Liver (tissue), 9 donors: ENCODE results near the gene NOP14. TPM values are rescaled to one million over a fixed set of nuclear protein-coding genes. Genes with fewer than 3 reads are reported as not detected.

Experiments
- DNase-seq: peaks from one replicate; pipeline ENCODE4 v3.0.0-alpha.2; 2017; ENCODE audit warnings: low spot score
- H3K27ac ChIP-seq, 2 donors: one replicate each; pipeline ENCODE4 v1.7.0; 2013; ENCODE audit warnings: inconsistent platforms in 2 of 2, low read length in 2 of 2, control low read depth in 1 of 2, low read depth in 1 of 2, mild to moderate bottlenecking in 1 of 2
- H3K27me3 ChIP-seq, 4 donors: one replicate each; pipeline versions ENCODE4 v1.6.1 to v1.7.0; 2013; ENCODE audit warnings: low read length in 3 of 4, inconsistent platforms in 1 of 4, mild to moderate bottlenecking in 1 of 4, moderate library complexity in 1 of 4; ENCODE audit not compliant: control insufficient read depth in 4 of 4, insufficient read depth in 4 of 4
- H3K36me3 ChIP-seq, 4 donors: one replicate each; pipeline versions ENCODE4 v1.6.1 to v1.7.0; 2013; ENCODE audit warnings: low read length in 3 of 4, mild to moderate bottlenecking in 3 of 4, low read depth in 1 of 4, moderate library complexity in 1 of 4; ENCODE audit not compliant: control insufficient read depth in 4 of 4, insufficient read depth in 3 of 4
- H3K4me1 ChIP-seq, 4 donors: one replicate each; pipeline versions ENCODE4 v1.6.1 to v1.7.0; 2013; ENCODE audit warnings: low read length in 3 of 4, mild to moderate bottlenecking in 3 of 4, moderate library complexity in 1 of 4; ENCODE audit not compliant: control insufficient read depth in 4 of 4, insufficient read depth in 4 of 4
- H3K4me3 ChIP-seq, 3 donors: one replicate each; pipeline versions ENCODE4 v1.6.1 to v1.7.0; 2013; ENCODE audit warnings: low read length in 3 of 3, control low read depth in 1 of 3, low read depth in 1 of 3, mild to moderate bottlenecking in 1 of 3
- H3K9ac ChIP-seq, 2 donors: one replicate each; pipeline ENCODE4 v1.7.0; 2013; ENCODE audit warnings: low read length in 2 of 2, mild to moderate bottlenecking in 2 of 2, moderate library complexity in 2 of 2, control low read depth in 1 of 2, low read depth in 1 of 2
- H3K9me3 ChIP-seq, 4 donors: one replicate each; pipeline versions ENCODE4 v1.6.1 to v1.7.0; 2013; ENCODE audit warnings: low read length in 3 of 4; ENCODE audit not compliant: control insufficient read depth in 4 of 4
- EGR1 ChIP-seq, 2 donors: IDR thresholded peaks; 2 replicates each; pipeline ENCODE4 v1.6.1; 2016 to 2018; ENCODE audit warnings: antibody characterized with exemption in 2 of 2, low read depth in 2 of 2
- FOXA1 ChIP-seq: IDR thresholded peaks from 2 replicates; pipeline ENCODE4 v1.6.1; 2016; ENCODE audit warnings: antibody characterized with exemption
- FOXA2 ChIP-seq: IDR thresholded peaks from 2 replicates; pipeline ENCODE4 v1.6.1; 2016; ENCODE audit warnings: antibody characterized with exemption
- GABPA ChIP-seq, 2 donors: IDR thresholded peaks in 1 of 2; conservative IDR thresholded peaks in 1 of 2; 2 replicates each; pipeline ENCODE4 v1.6.1; 2016; ENCODE audit warnings: antibody characterized with exemption in 2 of 2, mild to moderate bottlenecking in 1 of 2, moderate library complexity in 1 of 2
- HNF4A ChIP-seq, 2 donors: conservative IDR thresholded peaks; 2 replicates each; pipeline ENCODE4 v1.6.1; 2016; ENCODE audit warnings: antibody characterized with exemption in 2 of 2, mild to moderate bottlenecking in 2 of 2
- HNF4G ChIP-seq: IDR thresholded peaks from 2 replicates; pipeline ENCODE4 v1.6.1; 2016; ENCODE audit warnings: antibody characterized with exemption
- JUND ChIP-seq, 2 donors: IDR thresholded peaks; 2 replicates each; pipeline ENCODE4 v1.6.1; 2016; ENCODE audit warnings: antibody characterized with exemption in 2 of 2
- NR2F2 ChIP-seq: IDR thresholded peaks from 2 replicates; pipeline ENCODE4 v1.6.1; 2016; ENCODE audit warnings: antibody characterized with exemption
- SP1 ChIP-seq: IDR thresholded peaks from 2 replicates; pipeline ENCODE4 v1.6.1; 2018; ENCODE audit warnings: antibody characterized with exemption, mild to moderate bottlenecking
- TAF1 ChIP-seq: conservative IDR thresholded peaks from 2 replicates; pipeline ENCODE4 v1.6.1; 2016; ENCODE audit warnings: antibody characterized with exemption, mild to moderate bottlenecking
- YY1 ChIP-seq: IDR thresholded peaks from 2 replicates; pipeline ENCODE4 v1.6.1; 2016; ENCODE audit warnings: antibody characterized with exemption, mild to moderate bottlenecking
- WGBS: extraction: QIAGEN DNeasy Blood & Tissue Kit; methylation state at CpG from one replicate; pipeline ENCODE4 v1.1.7; 2013; 5-methylcytosine and 5-hydroxymethylcytosine counted together
- polyA plus RNA-seq, 2 donors: library from polyadenylated mRNA; stranded (reverse) in 1 of 2; unstranded in 1 of 2; fragments of 200-250 nt in 1 of 2; fragments of >200 nt in 1 of 2; fragmentation: Nextera tagmentation in 1 of 2; extraction: Ambion mirVana in 1 of 2; gene quantifications; one replicate each; pipeline versions ENCODE4 v1.2.1 to v1.2.3, GENCODE V29; 2013 to 2015
- total RNA-seq, 2 donors: library from RNA; depleted of rRNA; stranded (reverse); fragments of >200 nt; gene quantifications; one replicate each; pipeline ENCODE4 v1.2.3, GENCODE V29; 2014
- TF ChIP-seq, protein P1 (sequence below): IDR thresholded peaks from 2 replicates; pipeline ENCODE4 v1.6.1; 2016; ENCODE audit warnings: antibody characterized with exemption, mild to moderate bottlenecking
- TF ChIP-seq, protein P2 (sequence below): fragments of 150-350 bp; IDR thresholded peaks from 2 replicates; pipeline ENCODE4 v1.5.1; 2017; ENCODE audit warnings: improper control_type of control experiment, low read depth, low read length; ENCODE audit not compliant: missing input control
- TF ChIP-seq, protein P3 (sequence below): IDR thresholded peaks from 2 replicates; pipeline ENCODE4 v1.6.1; 2016; ENCODE audit warnings: antibody characterized with exemption
- TF ChIP-seq, protein P4 (sequence below): IDR thresholded peaks from 2 replicates; pipeline ENCODE4 v1.6.1; 2016; ENCODE audit warnings: antibody characterized with exemption
- donor health status: healthy.
- donor health status: healthy.
- donor health status: healthy.
- donor health status: healthy.
- donor health status: healthy.

The NOP14 gene
- total and polyA plus RNA-seq, 4 donors: 10.5 to 22.9 (median 14.4) TPM

DNA sequence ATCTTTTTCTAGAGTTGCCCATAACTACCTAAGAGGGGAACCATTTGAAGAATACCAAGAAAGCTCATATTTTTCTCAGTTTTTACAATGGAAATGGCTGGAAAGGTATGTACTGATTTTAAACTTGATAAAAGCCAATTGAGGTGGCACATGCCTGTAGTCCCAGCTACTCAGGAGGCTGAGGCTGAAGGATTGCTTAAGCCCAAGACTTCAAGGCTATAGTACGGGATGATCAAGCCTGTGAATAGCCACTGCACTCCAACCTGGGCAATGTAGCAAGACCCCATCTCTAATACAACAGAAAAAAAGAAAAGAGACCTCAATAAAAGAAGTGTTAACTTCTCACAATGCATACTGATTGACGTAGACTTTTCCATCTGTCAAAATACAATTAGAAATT, 44.5 kb upstream of the NOP14 start:
- H3K4me1 ChIP-seq: no peaks in the 10 kb centered on the region
- WGBS: 95% methylated on average over 2 of the region's 2 CpGs
- H3K4me3 ChIP-seq: no peak overlapping the region
- no peak for DNase-seq
- H3K9ac ChIP-seq: no peak overlapping the region
- TF ChIP-seq HNF4A (conservative IDR thresholded peaks at IDR 0.05) (no peak), JUND (IDR thresholded peaks at IDR 0.05) (no peak), EGR1 (IDR thresholded peaks at IDR 0.05; ENCODE audit: low read depth in 2 of 2) (no peak), TAF1 (no peak), HNF4G (no peak), FOXA1 (no peak), FOXA2 (no peak), YY1 (no peak), SP1 (no peak), GABPA (IDR thresholded peaks at IDR 0.05 in 1 of 2, conservative IDR thresholded peaks at IDR 0.05 in 1 of 2) (no peak)
- TF ChIP-seq, protein P1, sequence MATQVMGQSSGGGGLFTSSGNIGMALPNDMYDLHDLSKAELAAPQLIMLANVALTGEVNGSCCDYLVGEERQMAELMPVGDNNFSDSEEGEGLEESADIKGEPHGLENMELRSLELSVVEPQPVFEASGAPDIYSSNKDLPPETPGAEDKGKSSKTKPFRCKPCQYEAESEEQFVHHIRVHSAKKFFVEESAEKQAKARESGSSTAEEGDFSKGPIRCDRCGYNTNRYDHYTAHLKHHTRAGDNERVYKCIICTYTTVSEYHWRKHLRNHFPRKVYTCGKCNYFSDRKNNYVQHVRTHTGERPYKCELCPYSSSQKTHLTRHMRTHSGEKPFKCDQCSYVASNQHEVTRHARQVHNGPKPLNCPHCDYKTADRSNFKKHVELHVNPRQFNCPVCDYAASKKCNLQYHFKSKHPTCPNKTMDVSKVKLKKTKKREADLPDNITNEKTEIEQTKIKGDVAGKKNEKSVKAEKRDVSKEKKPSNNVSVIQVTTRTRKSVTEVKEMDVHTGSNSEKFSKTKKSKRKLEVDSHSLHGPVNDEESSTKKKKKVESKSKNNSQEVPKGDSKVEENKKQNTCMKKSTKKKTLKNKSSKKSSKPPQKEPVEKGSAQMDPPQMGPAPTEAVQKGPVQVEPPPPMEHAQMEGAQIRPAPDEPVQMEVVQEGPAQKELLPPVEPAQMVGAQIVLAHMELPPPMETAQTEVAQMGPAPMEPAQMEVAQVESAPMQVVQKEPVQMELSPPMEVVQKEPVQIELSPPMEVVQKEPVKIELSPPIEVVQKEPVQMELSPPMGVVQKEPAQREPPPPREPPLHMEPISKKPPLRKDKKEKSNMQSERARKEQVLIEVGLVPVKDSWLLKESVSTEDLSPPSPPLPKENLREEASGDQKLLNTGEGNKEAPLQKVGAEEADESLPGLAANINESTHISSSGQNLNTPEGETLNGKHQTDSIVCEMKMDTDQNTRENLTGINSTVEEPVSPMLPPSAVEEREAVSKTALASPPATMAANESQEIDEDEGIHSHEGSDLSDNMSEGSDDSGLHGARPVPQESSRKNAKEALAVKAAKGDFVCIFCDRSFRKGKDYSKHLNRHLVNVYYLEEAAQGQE: no peak
- TF ChIP-seq, protein P2, sequence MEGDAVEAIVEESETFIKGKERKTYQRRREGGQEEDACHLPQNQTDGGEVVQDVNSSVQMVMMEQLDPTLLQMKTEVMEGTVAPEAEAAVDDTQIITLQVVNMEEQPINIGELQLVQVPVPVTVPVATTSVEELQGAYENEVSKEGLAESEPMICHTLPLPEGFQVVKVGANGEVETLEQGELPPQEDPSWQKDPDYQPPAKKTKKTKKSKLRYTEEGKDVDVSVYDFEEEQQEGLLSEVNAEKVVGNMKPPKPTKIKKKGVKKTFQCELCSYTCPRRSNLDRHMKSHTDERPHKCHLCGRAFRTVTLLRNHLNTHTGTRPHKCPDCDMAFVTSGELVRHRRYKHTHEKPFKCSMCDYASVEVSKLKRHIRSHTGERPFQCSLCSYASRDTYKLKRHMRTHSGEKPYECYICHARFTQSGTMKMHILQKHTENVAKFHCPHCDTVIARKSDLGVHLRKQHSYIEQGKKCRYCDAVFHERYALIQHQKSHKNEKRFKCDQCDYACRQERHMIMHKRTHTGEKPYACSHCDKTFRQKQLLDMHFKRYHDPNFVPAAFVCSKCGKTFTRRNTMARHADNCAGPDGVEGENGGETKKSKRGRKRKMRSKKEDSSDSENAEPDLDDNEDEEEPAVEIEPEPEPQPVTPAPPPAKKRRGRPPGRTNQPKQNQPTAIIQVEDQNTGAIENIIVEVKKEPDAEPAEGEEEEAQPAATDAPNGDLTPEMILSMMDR: no peak
- TF ChIP-seq, protein P3, sequence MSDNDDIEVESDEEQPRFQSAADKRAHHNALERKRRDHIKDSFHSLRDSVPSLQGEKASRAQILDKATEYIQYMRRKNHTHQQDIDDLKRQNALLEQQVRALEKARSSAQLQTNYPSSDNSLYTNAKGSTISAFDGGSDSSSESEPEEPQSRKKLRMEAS: no peak
- TF ChIP-seq, protein P4, sequence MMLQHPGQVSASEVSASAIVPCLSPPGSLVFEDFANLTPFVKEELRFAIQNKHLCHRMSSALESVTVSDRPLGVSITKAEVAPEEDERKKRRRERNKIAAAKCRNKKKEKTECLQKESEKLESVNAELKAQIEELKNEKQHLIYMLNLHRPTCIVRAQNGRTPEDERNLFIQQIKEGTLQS: no peak
- no peaks in the 10 kb centered on the region for H3K36me3 ChIP-seq
- H3K27ac ChIP-seq: no peak overlapping the region
- H3K9me3 ChIP-seq: no peaks in the 10 kb centered on the region
- no peaks in the 10 kb centered on the region for H3K27me3 ChIP-seq

DNA sequence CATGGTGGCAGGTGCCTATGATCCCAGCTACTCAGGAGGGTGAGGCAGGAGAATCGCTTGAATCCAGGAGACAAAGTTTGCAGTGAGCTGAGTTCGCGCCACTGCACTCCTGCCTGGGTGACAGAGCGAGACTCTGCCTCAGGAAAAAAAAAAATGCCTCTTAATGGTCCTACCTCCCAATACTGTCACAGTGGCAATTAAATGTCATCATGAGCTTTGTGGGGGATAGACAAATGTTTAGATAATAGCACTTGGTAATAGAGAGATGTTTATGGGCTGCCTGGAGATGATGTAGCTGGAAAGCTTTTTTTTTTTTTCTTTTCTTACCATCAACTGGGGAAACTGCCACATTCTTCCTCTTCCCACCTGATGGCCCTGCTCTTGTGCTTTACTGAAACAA, 33.2 kb upstream of the NOP14 start:
- 95% methylated on average over 4 of the region's 4 CpGs for WGBS
- no peak overlapping the region for H3K9ac ChIP-seq
- H3K36me3 ChIP-seq: no peaks in the 10 kb centered on the region
- H3K27me3 ChIP-seq: no peaks in the 10 kb centered on the region
- DNase-seq: no peak
- H3K27ac ChIP-seq: no peak overlapping the region
- no peaks in the 10 kb centered on the region for H3K4me1 ChIP-seq
- H3K4me3 ChIP-seq: no peak overlapping the region
- H3K9me3 ChIP-seq: no peaks in the 10 kb centered on the region
- TF ChIP-seq, protein P4: no peak
- TF ChIP-seq HNF4G: no peak
- TF ChIP-seq NR2F2: no peak
- no peak for TF ChIP-seq FOXA2
- TF ChIP-seq HNF4A (conservative IDR thresholded peaks at IDR 0.05): no peak
- TF ChIP-seq FOXA1: no peak
